D721Med (cell line): ENCODE results near the gene SDCCAG8.
A peak's percentile ranks its signal among the peaks of the same experiment; 100 is the strongest.

Experiments used
- DNase-seq: peaks from one replicate; pipeline ENCODE4 v3.0.0; 2011; ENCODE audit warnings: low spot score; ENCODE audit not compliant: insufficient read length
- FAIRE-seq: peaks from 2 replicates; lab custom pipeline; 2011; peaks lifted over from hg19 to GRCh38; lab: Jason Lieb, UNC
- CTCF ChIP-seq: IDR thresholded peaks from 2 replicates; pipeline ENCODE4 v1.5.1; 2012; ENCODE audit warnings: mild to moderate bottlenecking, control low read depth; ENCODE audit not compliant: insufficient read depth; ENCODE audit errors: missing control alignments

The SDCCAG8 gene

GRCh38 chr1:243379208-243379607, 123.4 kb downstream of the SDCCAG8 start:
- no peak for TF ChIP-seq CTCF
- DNase-seq, result no peak
- peak; percentile 96 for FAIRE-seq

- FAIRE-seq (no peak), DNase-seq (no peak)
- TF ChIP-seq CTCF, result no peak
Measured at GRCh38 chr1:243379706-243380105, 123.9 kb downstream of the SDCCAG8 start.

- FAIRE-seq (no peak), DNase-seq (no peak)
- no peak for TF ChIP-seq CTCF
Measured at GRCh38 chr1:243388276-243388675, 132.4 kb downstream of the SDCCAG8 start.

- FAIRE-seq, result no peak
- no peak for DNase-seq
- no peak for TF ChIP-seq CTCF
Measured at GRCh38 chr1:243390162-243390791, 134.4 kb downstream of the SDCCAG8 start.

- TF ChIP-seq CTCF, result no peak
- DNase-seq (no peak), FAIRE-seq (peak; percentile 38)
Measured at GRCh38 chr1:243391355-243391754, 135.5 kb downstream of the SDCCAG8 start.

- no peak for TF ChIP-seq CTCF
- DNase-seq, result no peak
- no peak for FAIRE-seq
Measured at GRCh38 chr1:243393096-243393495, 137.3 kb downstream of the SDCCAG8 start.

GRCh38 chr1:243394066-243394465, 138.2 kb downstream of the SDCCAG8 start:
- peak; percentile 32 for FAIRE-seq
- no peak for DNase-seq
- no peak for TF ChIP-seq CTCF
